PC-9 (cell line): ENCODE measurements around the gene ICA1. TPM values are rescaled to one million over a fixed set of nuclear protein-coding genes. Genes with fewer than 3 reads are reported as not detected.

Experiments used
- BruUV-seq: library from RNA; stranded (reverse); fragments of 400-500 nt; replicated peaks from 2 replicates; lab custom pipeline; 2021; lab: Mats Ljungman, UMichigan
- CTCF ChIA-PET: fragments of 300-600 bp; sonication (Branson Sonifier 250); formaldehyde crosslinking; loops from one replicate; lab custom pipeline; 2022; ENCODE audit warnings: antibody characterized with exemption; lab: Charles Lee
- POLR2A ChIA-PET: fragments of 300-600 bp; sonication (Branson Sonifier 250); formaldehyde crosslinking; loops from one replicate; lab custom pipeline; 2022; ENCODE audit warnings: antibody characterized with exemption; ENCODE audit not compliant: unreplicated experiment; lab: Charles Lee
- DNase-seq, 2 experiments: peaks; one replicate each; pipeline versions ENCODE4 v3.0.0 to v3.0.0-alpha.2; 2015 to 2022; ENCODE audit warnings: mixed read lengths in 1 of 2
- H2AFZ ChIP-seq: fragments of 200-600 bp; sonication (generic); 2 replicates; pipeline ENCODE4 v1.8.1; 2017; ENCODE audit warnings: antibody characterized with exemption
- H3F3A ChIP-seq: fragments of 200-600 bp; sonication (generic); 2 replicates; pipeline ENCODE4 v1.8.1; 2017; ENCODE audit warnings: antibody characterized with exemption, mild to moderate bottlenecking, low read depth; ENCODE audit not compliant: insufficient read depth
- H3K27ac ChIP-seq: fragments of 200-600 bp; sonication (generic); 2 replicates; pipeline ENCODE4 v1.6.1; 2016; ENCODE audit warnings: mixed run types
- H3K27me3 ChIP-seq: fragments of 200-600 bp; sonication (generic); 2 replicates; pipeline ENCODE4 v1.6.1; 2016; ENCODE audit warnings: low read depth, mixed run types; ENCODE audit not compliant: insufficient read depth
- H3K36me3 ChIP-seq: fragments of 200-600 bp; sonication (generic); 2 replicates; pipeline ENCODE4 v1.6.1; 2016; ENCODE audit warnings: low read depth, mixed run types
- H3K4me1 ChIP-seq: fragments of 200-600 bp; sonication (generic); replicated peaks from 2 replicates; pipeline ENCODE4 v1.6.1; 2016; ENCODE audit warnings: mixed run types; ENCODE audit not compliant: insufficient read depth
- H3K4me2 ChIP-seq: fragments of 200-600 bp; sonication (generic); 2 replicates; pipeline ENCODE4 v1.6.1; 2017; ENCODE audit warnings: mixed run types
- H3K4me3 ChIP-seq: fragments of 200-600 bp; sonication (generic); 2 replicates; pipeline ENCODE4 v1.6.1; 2016; ENCODE audit warnings: mixed run types
- H3K79me2 ChIP-seq: fragments of 200-600 bp; sonication (generic); 2 replicates; pipeline ENCODE4 v1.6.1; 2017; ENCODE audit warnings: low read depth, mixed run types
- H3K9me2 ChIP-seq: fragments of 200-600 bp; sonication (generic); 2 replicates; pipeline ENCODE4 v1.8.1; 2017; ENCODE audit warnings: mild to moderate bottlenecking; ENCODE audit not compliant: insufficient read depth
- H3K9me3 ChIP-seq: fragments of 200-600 bp; sonication (generic); 2 replicates; pipeline ENCODE4 v1.8.1; 2016; ENCODE audit warnings: low read depth; ENCODE audit not compliant: insufficient read depth
- H4K20me1 ChIP-seq: fragments of 200-600 bp; sonication (generic); 2 replicates; pipeline ENCODE4 v1.8.1; 2017; ENCODE audit not compliant: insufficient read depth
- CTCF ChIP-seq: fragments of 200-600 bp; sonication (generic); conservative IDR thresholded peaks from 2 replicates; pipeline ENCODE4 v1.6.1; 2017; ENCODE audit warnings: mixed run types, antibody characterized with exemption, mild to moderate bottlenecking, moderate library complexity
- EZH2 ChIP-seq: fragments of 200-600 bp; sonication (generic); IDR thresholded peaks from 2 replicates; pipeline ENCODE4 v1.8.0; 2017; ENCODE audit warnings: antibody characterized with exemption, low read depth
- intact Hi-C: fragments of 100-400 bp; cut with micrococcal nuclease; formaldehyde crosslinking; loops from one replicate; pipeline ENCODE4 v1.10.0; 2022; ENCODE audit not compliant: unreplicated experiment
- total RNA-seq: library from RNA; stranded (reverse); gene quantifications from 2 replicates; pipeline ENCODE4 v1.2.3, GENCODE V29; 2021

The ICA1 gene
- total RNA-seq, 1 experiment from 2014 or later, result 33.8 TPM

GRCh38 chr7:8201846-8202441 is 60.0 kb downstream of the ICA1 start:
- H3K4me1 ChIP-seq, result no peaks in the 10 kb centered on the region
- no peaks in the 10 kb centered on the region for H3K9me2 ChIP-seq
- H3K4me2 ChIP-seq, result no peak overlapping the region
- no peak overlapping the region for H3K27ac ChIP-seq
- TF ChIP-seq EZH2 (no peak), CTCF (no peak)
- DNase-seq, result no peak
- no peaks in the 10 kb centered on the region for H4K20me1 ChIP-seq
- H3K36me3 ChIP-seq, result no peaks in the 10 kb centered on the region
- no peaks in the 10 kb centered on the region for H3K79me2 ChIP-seq
- no TSS peak for BruUV-seq
- POLR2A ChIA-PET, result no interaction called here
- CTCF ChIA-PET, result no interaction called here
- no peaks in the 10 kb centered on the region for H3F3A ChIP-seq
- intact Hi-C loops, result no loop called here
- H2AFZ ChIP-seq, result no peak overlapping the region
- no peaks in the 10 kb centered on the region for H3K27me3 ChIP-seq
- H3K9me3 ChIP-seq, result no peaks in the 10 kb centered on the region
- no peak overlapping the region for H3K4me3 ChIP-seq

GRCh38 chr7:8200717-8201116 is 61.2 kb downstream of the ICA1 start:
- no peaks in the 10 kb centered on the region for H3K27me3 ChIP-seq
- intact Hi-C loops, result no loop called here
- no peak overlapping the region for H3K4me2 ChIP-seq
- H3K9me2 ChIP-seq, result no peaks in the 10 kb centered on the region
- no peak for DNase-seq
- no peak overlapping the region for H3K27ac ChIP-seq
- no peak overlapping the region for H3K4me3 ChIP-seq
- H3K36me3 ChIP-seq, result no peaks in the 10 kb centered on the region
- POLR2A ChIA-PET, result no interaction called here
- no peaks in the 10 kb centered on the region for H3K4me1 ChIP-seq
- H3F3A ChIP-seq, result no peaks in the 10 kb centered on the region
- TF ChIP-seq CTCF, result no peak
- TF ChIP-seq EZH2, result no peak
- no peaks in the 10 kb centered on the region for H3K9me3 ChIP-seq
- no peaks in the 10 kb centered on the region for H3K79me2 ChIP-seq
- BruUV-seq, result no TSS peak
- no peak overlapping the region for H2AFZ ChIP-seq
- no peaks in the 10 kb centered on the region for H4K20me1 ChIP-seq
- CTCF ChIA-PET, result no interaction called here

GRCh38 chr7:8200316-8200715 is 61.7 kb downstream of the ICA1 start:
- intact Hi-C loops, result no loop called here
- no TSS peak for BruUV-seq
- no peak overlapping the region for H3K27ac ChIP-seq
- H3K4me2 ChIP-seq, result no peak overlapping the region
- H2AFZ ChIP-seq, result no peak overlapping the region
- no peak overlapping the region for H3K4me3 ChIP-seq
- ChIA-PET POLR2A (no interaction called here), CTCF (no interaction called here)
- H3F3A ChIP-seq, result no peaks in the 10 kb centered on the region
- H3K4me1 ChIP-seq, result no peaks in the 10 kb centered on the region
- TF ChIP-seq CTCF (no peak), EZH2 (no peak)
- H3K79me2 ChIP-seq, result no peaks in the 10 kb centered on the region
- H3K9me2 ChIP-seq, result no peaks in the 10 kb centered on the region
- no peaks in the 10 kb centered on the region for H3K36me3 ChIP-seq
- no peaks in the 10 kb centered on the region for H4K20me1 ChIP-seq
- H3K27me3 ChIP-seq, result no peaks in the 10 kb centered on the region
- DNase-seq, result no peak
- H3K9me3 ChIP-seq, result no peaks in the 10 kb centered on the region
